ENCODE measurements around the gene ARHGAP4.

Gene ARHGAP4

GRCh38 chrX:153926858-153927671 lies 1.0 kb upstream of the ARHGAP4 start:
- DNase-seq (ENCODE audit: low spot score) = peak; percentile 52

GRCh38 chrX:153926552-153926857 lies 441 bp upstream of the ARHGAP4 start:
- DNase-seq (ENCODE audit: low spot score) = peak; percentile 4

DNA sequence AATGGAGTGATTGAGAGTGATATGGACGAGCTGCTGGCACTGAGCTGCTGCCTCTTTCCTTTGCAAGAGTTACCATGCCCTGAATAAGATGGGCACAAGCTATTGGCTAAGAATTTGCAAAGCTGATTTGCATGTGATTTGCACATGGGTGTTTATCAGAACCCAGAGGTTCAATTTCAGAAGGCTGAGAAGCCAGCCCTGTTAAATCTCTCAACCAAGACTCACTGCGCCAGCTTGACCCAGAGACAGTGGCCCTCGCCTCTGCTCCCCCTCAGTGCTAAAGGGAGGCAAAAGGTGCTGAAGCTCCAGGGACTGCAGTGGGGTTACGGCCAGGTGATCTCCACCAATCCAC lies 701 bp downstream of the ARHGAP4 start:
- DNase-seq (ENCODE audit: low spot score) = no peak

DNA sequence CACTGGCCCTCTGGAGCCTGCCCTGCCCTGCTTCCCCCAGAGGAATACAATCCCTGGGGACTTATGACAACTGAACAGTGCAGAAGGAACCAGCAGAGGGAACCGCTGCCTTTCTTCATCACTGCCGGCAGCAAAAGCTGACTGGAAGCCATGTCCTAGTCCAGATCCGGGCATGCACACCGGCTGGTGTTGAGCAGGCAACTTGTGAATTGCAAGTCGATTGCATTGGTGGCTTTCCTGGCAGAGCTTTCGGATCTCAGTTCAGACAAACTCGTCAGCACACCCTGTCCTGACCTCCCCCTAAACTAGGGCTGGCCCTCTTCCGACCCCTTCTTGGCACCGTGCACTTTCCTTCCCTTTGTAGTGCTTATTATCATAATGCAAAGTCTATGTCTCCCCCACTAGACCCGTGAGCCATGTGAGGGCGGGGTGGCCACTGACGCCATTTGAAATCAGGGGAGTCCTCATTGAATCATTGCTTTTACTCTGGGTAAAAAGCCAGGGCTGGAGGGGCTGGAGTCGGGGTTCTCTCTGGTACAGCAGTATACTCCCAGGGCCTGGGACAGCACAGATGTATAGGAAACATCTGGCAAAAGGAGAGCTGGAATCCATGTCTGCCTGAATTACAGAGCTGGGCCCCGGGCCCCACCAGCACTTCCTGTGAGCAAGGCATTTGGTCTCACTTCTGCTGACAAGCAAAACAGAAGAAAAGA lies 1.8 kb downstream of the ARHGAP4 start:
- peak; percentile 43 for DNase-seq (ENCODE audit: low spot score)

DNA sequence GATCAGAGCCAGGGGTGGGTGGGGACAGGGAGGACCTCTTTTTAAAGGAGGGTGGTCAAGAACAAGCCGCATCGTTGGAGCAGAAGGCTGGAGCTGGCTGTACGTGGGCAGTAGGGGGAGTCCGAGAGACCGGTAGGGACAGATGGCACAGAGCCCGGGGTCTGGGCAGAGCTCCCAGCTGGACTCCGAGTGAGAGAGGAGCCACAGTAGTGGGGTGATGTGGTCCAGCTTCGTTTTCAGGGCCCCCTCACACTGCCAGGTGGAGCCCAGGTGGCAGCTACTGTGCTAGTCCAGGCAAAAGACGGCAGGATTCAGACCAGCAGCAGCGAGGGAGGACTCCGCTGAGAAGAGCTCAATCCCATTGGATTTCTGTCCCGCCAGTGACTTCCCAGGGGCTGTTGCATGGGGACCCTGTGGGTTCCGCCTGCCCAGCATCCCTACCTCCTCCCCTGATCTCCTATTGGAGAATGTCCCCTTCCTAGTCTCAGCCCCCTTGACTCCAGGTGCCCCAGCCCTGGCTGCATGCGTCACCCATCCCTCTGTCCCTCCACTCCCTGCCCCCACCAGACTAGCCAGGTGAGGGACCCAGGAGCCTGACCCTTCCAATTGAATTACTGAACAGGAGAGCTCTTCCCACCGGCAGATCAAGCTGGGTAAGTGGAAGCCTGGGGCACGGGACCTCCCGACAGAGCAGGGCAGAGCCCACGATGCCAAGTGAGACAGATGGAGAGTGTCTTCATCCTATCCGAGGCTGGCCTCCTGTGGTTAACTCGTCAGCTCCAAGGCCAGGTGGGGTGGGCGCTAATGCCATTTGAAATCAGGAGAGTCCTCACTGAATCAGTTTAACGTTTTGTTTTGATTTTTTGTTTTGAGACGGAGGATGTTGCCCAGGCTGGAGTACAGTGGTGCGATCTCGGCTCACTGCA lies 2.9 kb downstream of the ARHGAP4 start:
- peak; percentile 47 for DNase-seq (ENCODE audit: low spot score)

DNA sequence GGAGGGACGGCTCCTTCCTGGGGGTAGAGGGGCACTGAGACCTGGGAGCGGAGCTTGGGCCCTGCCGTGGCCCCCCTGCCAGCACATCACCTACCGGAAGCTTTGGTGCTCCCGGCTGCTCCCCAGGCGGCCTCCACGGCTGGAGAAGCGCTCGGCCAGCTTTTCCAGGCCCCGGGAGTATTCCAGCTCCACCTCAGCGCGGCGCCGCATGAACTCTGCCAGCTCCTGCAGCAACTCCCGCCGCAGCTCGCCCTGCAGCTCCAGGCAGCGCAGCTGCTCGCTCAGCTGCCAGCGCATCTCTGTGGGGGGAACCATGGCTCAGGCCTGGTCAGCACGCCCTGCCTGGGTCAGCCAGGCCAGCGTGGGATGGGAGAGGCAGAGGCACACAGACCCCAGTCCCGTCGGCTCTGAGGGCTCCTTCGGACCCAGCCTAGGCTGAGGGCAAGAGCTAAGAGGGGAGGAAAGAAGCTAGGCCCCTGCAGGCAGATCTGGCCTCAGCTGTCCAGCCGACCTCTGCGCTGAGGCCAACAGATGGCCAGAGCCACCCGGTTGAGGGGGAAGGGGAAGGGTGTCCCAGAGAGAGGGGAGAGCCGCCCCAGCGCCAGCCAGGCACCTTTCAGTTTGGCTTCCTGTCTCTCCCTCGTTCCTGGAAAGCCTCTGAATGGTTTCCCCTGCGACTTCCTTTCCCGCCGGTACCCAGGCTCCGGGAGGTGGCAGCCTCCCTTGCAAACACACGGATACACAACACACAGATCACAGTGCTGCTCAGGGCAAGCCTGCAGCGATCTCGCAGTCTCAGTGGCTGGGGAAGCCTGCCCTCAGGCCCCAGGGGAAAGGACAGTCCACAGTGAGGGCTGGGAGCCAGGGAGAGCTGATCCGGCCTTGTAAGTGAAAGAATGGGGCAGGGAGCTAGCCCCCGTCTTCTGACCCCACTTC lies 4.3 kb downstream of the ARHGAP4 start:
- DNase-seq (ENCODE audit: low spot score) = no peak

DNA sequence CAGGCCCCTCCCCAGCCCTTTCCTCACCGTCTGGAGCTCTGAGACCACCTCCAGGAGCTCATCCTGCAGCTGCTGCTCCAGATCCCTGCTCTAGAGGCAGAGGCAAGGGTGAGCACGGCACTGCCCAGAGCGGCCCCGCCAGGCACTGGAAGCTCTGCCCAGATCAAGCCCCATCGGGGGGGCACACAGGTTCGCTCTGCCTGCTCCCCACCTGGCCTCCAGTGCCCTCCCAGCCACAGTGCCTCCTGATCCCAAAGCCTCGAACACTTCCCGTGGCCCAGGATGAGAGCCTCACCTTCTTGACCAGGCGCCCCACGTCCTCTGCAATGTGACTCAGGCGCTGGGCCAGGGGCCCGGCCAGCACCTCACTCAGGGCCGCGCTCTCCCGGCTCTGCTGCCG lies 5.0 kb downstream of the ARHGAP4 start:
- DNase-seq (ENCODE audit: low spot score) = no peak

GRCh38 chrX:153920546-153920945 lies 5.5 kb downstream of the ARHGAP4 start:
- no peak for DNase-seq (ENCODE audit: low spot score)

GRCh38 chrX:153919281-153919680 lies 6.8 kb downstream of the ARHGAP4 start:
- DNase-seq (ENCODE audit: low spot score) = no peak

- no peak for DNase-seq (ENCODE audit: low spot score)
These were observed 8.2 kb downstream of the ARHGAP4 start for GRCh38 chrX:153917869-153918268.

- DNase-seq (ENCODE audit: low spot score) = no peak
These were observed 12.4 kb downstream of the ARHGAP4 start for GRCh38 chrX:153913701-153914100.

DNA sequence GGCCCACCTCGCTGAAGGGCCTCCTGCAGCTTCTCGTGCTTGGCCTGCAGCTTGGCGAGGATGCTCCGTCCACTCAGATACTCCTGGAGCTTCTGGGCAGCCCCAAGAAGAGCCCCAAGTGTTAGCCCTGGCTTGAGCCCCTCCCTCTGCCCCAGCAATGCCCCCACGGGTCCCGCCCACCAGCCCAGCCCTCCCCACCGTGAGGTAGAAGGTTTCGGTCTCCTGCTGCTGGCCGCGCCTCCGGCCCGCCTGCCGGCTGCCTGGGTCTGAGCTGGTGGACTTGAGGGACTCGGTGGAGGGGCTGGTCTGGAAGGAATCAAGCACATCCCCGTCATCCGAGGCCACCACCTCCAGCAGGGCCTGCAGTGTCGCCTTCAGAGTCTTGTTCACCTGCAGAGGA lies 12.9 kb downstream of the ARHGAP4 start:
- DNase-seq (ENCODE audit: low spot score) = no peak

DNA sequence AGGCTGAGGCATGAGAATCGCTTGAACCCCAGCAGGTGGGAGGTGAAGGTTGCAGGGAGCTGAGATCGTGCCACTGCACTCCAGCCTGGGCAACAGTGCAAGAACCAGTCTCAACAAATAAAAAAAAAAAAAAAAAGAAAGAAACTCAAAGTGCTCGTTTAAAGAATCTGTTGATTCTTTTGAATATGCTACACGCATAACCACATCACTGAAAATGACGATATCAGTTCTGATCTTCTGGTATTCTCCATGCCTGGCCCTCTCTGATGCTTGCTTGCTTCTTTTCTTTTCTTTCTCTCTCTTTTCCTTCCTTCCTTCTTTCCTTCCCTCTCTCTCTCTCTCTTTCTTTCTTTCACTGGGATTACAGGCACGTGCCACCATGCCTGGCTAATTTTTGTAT lies 14.3 kb downstream of the ARHGAP4 start:
- DNase-seq (ENCODE audit: low spot score) = no peak

GRCh38 chrX:153910446-153910845 lies 15.6 kb downstream of the ARHGAP4 start:
- no peak for DNase-seq (ENCODE audit: low spot score)

DNA sequence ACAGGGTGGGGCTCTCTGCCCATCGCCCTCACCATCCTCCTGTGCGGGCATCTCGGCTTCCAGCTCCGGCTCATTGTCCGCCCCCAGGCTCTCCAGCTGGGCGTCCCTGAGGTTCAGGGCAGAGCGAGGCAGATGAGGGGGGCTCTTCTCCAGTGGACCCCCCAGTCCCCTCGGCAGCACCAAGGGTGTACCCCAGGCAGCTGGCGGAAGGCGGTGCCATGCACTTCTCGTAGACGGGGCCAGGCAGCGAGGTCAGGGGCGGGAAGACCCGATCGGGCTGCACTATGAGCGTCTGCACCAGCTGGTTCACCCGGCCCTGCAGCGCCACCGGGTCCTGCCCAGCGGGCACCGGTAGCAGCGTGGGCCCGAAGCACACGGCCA lies 16.1 kb downstream of the ARHGAP4 start:
- DNase-seq (ENCODE audit: low spot score) = no peak

DNA sequence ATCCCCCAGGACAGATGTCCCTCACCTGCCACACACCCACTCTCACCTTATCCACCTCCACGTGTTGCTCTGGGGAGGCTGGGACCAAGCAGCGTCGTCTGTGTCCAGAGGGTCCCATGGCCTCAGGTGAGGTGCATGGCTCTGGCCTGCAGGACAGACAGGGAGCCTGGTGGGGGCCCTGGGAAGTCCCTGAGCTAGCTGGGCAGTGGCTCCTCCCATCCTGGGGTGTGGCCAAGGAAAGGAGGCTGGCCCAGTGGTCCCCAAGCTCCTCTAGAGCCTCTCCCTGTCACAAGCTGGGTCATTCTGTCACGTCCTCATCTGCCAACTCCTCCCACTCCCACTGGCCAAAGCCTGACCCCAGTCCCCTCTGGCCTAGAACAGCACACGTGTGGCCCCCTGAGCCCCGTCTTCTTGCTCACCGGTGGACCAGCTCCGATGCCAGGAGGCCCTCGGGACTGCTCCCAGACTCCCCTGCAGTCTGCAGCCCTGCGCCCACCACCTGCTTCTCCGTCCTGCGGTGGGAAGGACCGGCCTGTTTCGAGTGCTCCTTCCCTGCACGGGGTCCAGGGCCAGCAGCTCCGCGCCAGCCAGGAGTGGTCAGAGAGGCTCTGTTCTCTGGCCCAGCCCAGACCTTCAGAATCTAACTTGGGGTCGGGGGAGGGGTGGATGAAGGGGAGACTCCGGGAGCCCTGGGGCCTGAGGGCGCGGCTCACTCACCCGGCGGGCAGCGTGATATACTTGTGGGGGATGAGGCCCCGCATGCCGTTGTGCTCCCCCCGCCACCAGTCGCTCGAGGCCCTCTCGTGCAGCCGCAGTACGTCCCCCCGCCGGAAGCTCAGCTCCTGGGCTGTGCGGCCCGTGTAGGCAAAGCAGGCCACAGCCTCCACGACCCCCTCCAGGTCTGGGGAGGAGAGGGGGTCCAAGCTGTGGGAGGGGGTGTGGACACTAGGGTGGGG lies 16.8 kb downstream of the ARHGAP4 start:
- no peak for DNase-seq (ENCODE audit: low spot score)

DNA sequence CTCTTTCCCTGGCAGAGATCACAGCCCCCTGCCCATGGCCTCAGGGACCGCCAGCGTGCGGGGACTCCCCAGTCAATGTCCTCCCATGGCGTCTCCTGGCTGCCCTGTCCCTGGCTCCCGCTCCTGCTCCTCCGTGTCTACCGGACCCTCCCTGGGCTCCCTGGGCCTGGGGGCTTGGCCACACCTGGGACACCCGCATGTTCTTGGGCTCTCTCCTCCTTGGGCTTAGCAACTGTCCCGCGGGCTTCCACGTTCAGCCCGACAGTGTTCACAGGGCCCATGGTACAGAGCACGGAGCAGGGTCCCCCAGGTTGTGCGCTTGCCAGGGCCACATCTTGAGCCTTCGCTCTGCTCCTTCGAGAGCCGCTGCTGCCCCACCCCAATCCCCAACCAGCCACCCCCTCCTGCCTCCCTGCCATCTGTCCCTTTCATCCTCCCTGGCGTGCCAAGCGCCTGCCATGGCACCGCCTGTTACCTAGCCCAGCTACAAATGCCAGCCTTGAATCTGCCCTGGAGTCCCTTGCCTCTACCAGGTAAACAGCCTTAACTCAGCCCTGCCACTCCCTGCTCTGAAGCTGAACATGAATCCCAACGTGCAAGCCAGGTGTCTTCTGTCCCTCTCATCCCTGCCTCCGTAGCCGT lies 17.7 kb downstream of the ARHGAP4 start:
- DNase-seq (ENCODE audit: low spot score) = no peak

GRCh38 chrX:153907456-153907855 lies 18.6 kb downstream of the ARHGAP4 start:
- no peak for DNase-seq (ENCODE audit: low spot score)

- no peak for DNase-seq (ENCODE audit: low spot score)
These were observed 19.7 kb downstream of the ARHGAP4 start for GRCh38 chrX:153906126-153906917.

Measured in kidney tubule cell (primary cell).